ENCODE data around the gene RASA4B. TPM values are rescaled to one million over a fixed set of nuclear protein-coding genes. Genes with fewer than 3 reads are reported as not detected.

The RASA4B gene
- total RNA-seq, 3 donors from 2014 or later (not counting 1 experiment from before 2014, with no cell fraction given): 2.4 to 14.3 (median 12.3) TPM

DNA sequence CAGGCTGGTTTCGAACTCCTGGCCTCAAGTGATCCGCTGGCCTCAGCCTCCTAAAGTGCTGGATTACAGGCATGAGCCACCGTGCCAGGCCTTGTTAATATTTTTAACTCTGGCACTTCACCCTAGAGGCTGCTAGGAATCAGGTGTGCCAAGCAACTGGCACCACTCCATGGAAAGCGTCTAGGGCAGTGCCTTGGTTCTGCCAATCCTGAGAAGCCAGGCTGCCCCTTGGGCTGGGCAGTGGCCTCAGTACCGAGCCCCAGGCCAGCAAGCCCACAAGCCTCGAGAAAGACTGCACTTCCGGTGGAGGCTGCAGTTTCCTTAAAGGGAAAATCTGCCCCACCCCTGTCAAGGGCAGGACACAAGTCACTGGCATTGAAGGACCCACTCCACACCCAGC, 64.3 kb downstream of the RASA4B start:
- Histone ChIP-seq H3K4me1 (ENCODE audit: control insufficient read depth, insufficient read depth, low read length) (no peaks in the 10 kb centered on the region), H3K27ac (ENCODE audit: low read length) (no peak overlapping the region), H3K27me3 (ENCODE audit: control insufficient read depth, insufficient read depth, low read length) (no peaks in the 10 kb centered on the region), H3K36me3 (ENCODE audit: control insufficient read depth, insufficient read depth, low read length) (peaks cover 20% of the 10 kb centered on the region), H3K4me3 (ENCODE audit: low read length) (no peak overlapping the region), H3K9me3 (ENCODE audit: control insufficient read depth, insufficient read depth, low read length) (no peaks in the 10 kb centered on the region)
- intact Hi-C loops (cut with micrococcal nuclease): no loop called here
- no peak for ATAC-seq
- H3K27ac Mint-ChIP-seq: no peak overlapping the region
- no peaks in the 10 kb centered on the region for H3K9me3 Mint-ChIP-seq
- H3K27me3 Mint-ChIP-seq (ENCODE audit: low read depth in 2 of 2): no peaks in the 10 kb centered on the region
- H3K4me3 Mint-ChIP-seq: no peak overlapping the region
- peaks cover 0 to 4% of the 10 kb centered on the region in 2 donors for H3K4me1 Mint-ChIP-seq
- 92% methylated on average over 7 of the region's 7 CpGs for WGBS (ENCODE audit: insufficient coverage)
- TF ChIP-seq CTCF (IDR thresholded peaks at IDR 0.05): no peak
- no peak for DNase-seq
- no peaks in the 10 kb centered on the region for H3K36me3 Mint-ChIP-seq

GRCh38 chr7:102452451-102452850, 65.1 kb downstream of the RASA4B start:
- no peak overlapping the region for H3K27ac Mint-ChIP-seq
- DNase-seq (no peak), ATAC-seq (no peak)
- no peaks in the 10 kb centered on the region for H3K9me3 ChIP-seq (ENCODE audit: control insufficient read depth, insufficient read depth, low read length)
- no peak for TF ChIP-seq CTCF (IDR thresholded peaks at IDR 0.05)
- WGBS (ENCODE audit: insufficient coverage): 97% methylated on average over 6 of the region's 6 CpGs
- H3K27ac ChIP-seq (ENCODE audit: low read length): no peak overlapping the region
- H3K4me1 Mint-ChIP-seq: peaks cover 0 to 4% of the 10 kb centered on the region in 2 donors
- no peaks in the 10 kb centered on the region for H3K27me3 ChIP-seq (ENCODE audit: control insufficient read depth, insufficient read depth, low read length)
- no peaks in the 10 kb centered on the region for H3K27me3 Mint-ChIP-seq (ENCODE audit: low read depth in 2 of 2)
- H3K36me3 ChIP-seq (ENCODE audit: control insufficient read depth, insufficient read depth, low read length): peaks cover 19% of the 10 kb centered on the region
- H3K4me1 ChIP-seq (ENCODE audit: control insufficient read depth, insufficient read depth, low read length): no peaks in the 10 kb centered on the region
- H3K4me3 ChIP-seq (ENCODE audit: low read length): no peak overlapping the region
- H3K4me3 Mint-ChIP-seq: no peak overlapping the region
- intact Hi-C loops (cut with micrococcal nuclease): no loop called here
- H3K9me3 Mint-ChIP-seq: no peaks in the 10 kb centered on the region
- no peaks in the 10 kb centered on the region for H3K36me3 Mint-ChIP-seq

DNA sequence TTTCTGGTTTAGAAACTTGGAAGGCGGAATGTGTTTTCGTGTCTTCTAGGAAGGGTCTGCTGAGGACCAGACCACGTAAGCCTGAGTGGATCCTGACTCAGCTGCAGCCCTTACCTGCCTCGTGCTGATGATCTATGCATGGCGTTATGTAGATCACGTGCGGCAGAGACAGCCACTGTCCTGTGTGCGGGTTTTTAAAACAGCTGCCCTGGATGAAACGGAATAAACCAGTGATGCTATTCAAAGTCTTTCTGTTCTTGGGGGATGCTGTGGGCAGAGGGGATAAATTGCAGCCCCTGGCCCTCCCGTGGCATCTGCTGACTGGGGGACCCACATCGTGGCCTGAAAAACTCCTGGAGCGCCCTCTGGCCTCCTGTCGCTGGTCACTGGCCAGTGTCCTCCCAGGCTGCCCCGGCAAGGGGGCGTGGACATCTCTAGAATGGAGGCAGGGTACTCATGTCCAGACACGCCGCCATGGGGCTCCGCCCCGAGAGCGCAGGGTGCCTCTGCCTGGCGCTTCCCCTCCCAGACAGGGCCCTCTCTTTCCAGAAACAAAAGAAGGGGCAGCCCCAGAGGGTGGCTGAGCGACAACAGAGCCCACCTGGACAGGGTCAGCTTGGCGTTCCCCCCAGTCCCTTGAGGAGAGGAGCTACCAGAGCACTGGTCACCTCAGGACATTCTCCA, 66.1 kb downstream of the RASA4B start:
- H3K27ac Mint-ChIP-seq: no peak overlapping the region
- DNase-seq (no peak), ATAC-seq (no peak)
- H3K36me3 Mint-ChIP-seq: no peaks in the 10 kb centered on the region
- 92% methylated on average over 23 of the region's 23 CpGs for WGBS (ENCODE audit: insufficient coverage)
- peaks cover 0 to 4% of the 10 kb centered on the region in 2 donors for H3K4me1 Mint-ChIP-seq
- no peaks in the 10 kb centered on the region for H3K9me3 Mint-ChIP-seq
- intact Hi-C loops (cut with micrococcal nuclease): no loop called here
- H3K9me3 ChIP-seq (ENCODE audit: control insufficient read depth, insufficient read depth, low read length): no peaks in the 10 kb centered on the region
- H3K4me3 ChIP-seq (ENCODE audit: low read length): no peak overlapping the region
- no peaks in the 10 kb centered on the region for H3K4me1 ChIP-seq (ENCODE audit: control insufficient read depth, insufficient read depth, low read length)
- peaks cover 18% of the 10 kb centered on the region for H3K36me3 ChIP-seq (ENCODE audit: control insufficient read depth, insufficient read depth, low read length)
- H3K27ac ChIP-seq (ENCODE audit: low read length): no peak overlapping the region
- no peak overlapping the region for H3K4me3 Mint-ChIP-seq
- TF ChIP-seq CTCF (IDR thresholded peaks at IDR 0.05): no peak
- H3K27me3 Mint-ChIP-seq (ENCODE audit: low read depth in 2 of 2): no peaks in the 10 kb centered on the region
- no peaks in the 10 kb centered on the region for H3K27me3 ChIP-seq (ENCODE audit: control insufficient read depth, insufficient read depth, low read length)

GRCh38 chr7:102450242-102450641, 67.3 kb downstream of the RASA4B start:
- Histone ChIP-seq H3K4me3 (ENCODE audit: low read length) (no peak overlapping the region), H3K9me3 (ENCODE audit: control insufficient read depth, insufficient read depth, low read length) (no peaks in the 10 kb centered on the region), H3K27ac (ENCODE audit: low read length) (no peak overlapping the region), H3K27me3 (ENCODE audit: control insufficient read depth, insufficient read depth, low read length) (no peaks in the 10 kb centered on the region), H3K4me1 (ENCODE audit: control insufficient read depth, insufficient read depth, low read length) (no peaks in the 10 kb centered on the region), H3K36me3 (ENCODE audit: control insufficient read depth, insufficient read depth, low read length) (peaks cover 11% of the 10 kb centered on the region)
- ATAC-seq: peak; percentile 60 to 81 (median 75)
- TF ChIP-seq CTCF (IDR thresholded peaks at IDR 0.05): peak; percentile 17
- Mint-ChIP-seq H3K27me3 (ENCODE audit: low read depth in 2 of 2) (no peaks in the 10 kb centered on the region), H3K4me3 (no peak overlapping the region), H3K9me3 (no peaks in the 10 kb centered on the region), H3K36me3 (no peaks in the 10 kb centered on the region), H3K4me1 (peaks cover 0 to 9% of the 10 kb centered on the region in 2 donors), H3K27ac (no peak overlapping the region)
- intact Hi-C loops (cut with micrococcal nuclease): loop anchor here (1.0 kb wide), 1 partner anchor 46 kb away; no protein-coding TSS in a partner anchor
- peak in 1 of 2 donors; percentile 76 for DNase-seq
- WGBS (ENCODE audit: insufficient coverage): 66% methylated on average over 6 of the region's 6 CpGs
